ENCODE measurements around the gene SSH2.
"Not testable (repeated sequence)": the region's sequence is repeated elsewhere in the genome, so short reads cannot be mapped to it uniquely, and the experiment has no call there.

The SSH2 gene

DNA sequence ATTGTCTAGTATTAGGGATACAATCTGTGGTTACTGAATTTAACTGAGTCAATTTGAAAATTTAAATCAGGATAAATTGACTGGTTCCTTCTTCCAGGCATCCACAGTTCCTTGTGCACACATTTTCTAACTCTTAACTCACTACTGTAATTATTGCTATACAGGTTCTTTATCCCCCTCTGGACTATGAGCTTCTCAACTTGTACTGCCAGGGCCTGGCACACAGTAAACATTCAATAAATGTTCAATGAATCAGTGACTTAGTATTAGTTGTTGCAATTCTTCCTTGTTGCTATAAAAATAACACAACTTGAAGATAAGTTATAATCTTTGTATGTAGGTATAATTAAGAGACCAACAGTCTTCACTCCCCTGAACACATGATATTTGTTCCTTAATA, 67.9 kb downstream of the SSH2 start:
- H3K27ac ChIP-seq (ENCODE audit: low read depth, low read length), result no peak overlapping the region
- H3K4me3 ChIP-seq (ENCODE audit: low read depth in 1 of 5, low read length in 5 of 5), result no peak overlapping the region
- no peaks in the 10 kb centered on the region for H3K27me3 ChIP-seq (ENCODE audit: control insufficient read depth in 5 of 5, insufficient read depth in 4 of 5, low read length in 5 of 5)
- no peaks in the 10 kb centered on the region for H3K36me3 ChIP-seq (ENCODE audit: control insufficient read depth in 5 of 5, insufficient read depth in 5 of 5, low read length in 5 of 5)
- H3K9ac ChIP-seq (ENCODE audit: low read length in 5 of 5), result no peak overlapping the region
- no peaks in the 10 kb centered on the region for H3K9me3 ChIP-seq (ENCODE audit: control insufficient read depth in 5 of 5, low read length in 5 of 5)
- H3K4me1 ChIP-seq (ENCODE audit: control insufficient read depth in 5 of 5, insufficient read depth in 5 of 5, low read length in 5 of 5), result no peaks in the 10 kb centered on the region

DNA sequence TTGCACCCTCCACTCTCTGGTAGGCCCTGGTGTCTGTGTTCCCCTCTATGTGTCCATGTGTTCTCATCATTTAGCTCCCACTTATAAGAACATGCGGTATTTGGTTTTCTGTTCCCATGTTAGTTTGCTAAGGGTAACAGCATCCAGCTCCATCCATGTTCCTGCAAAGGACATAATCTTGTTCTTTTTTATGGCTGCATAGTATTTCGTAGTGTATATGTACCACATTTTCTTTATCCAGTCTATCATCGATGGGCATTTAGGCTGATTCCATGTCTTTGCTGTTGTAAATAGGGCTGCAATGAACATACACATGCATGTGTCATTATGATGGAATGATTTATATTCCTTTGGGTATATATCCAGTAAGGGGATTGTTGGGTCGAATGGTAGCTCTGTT, 70.6 kb downstream of the SSH2 start:
- not testable (repeated sequence) for H3K27ac ChIP-seq (ENCODE audit: low read depth, low read length); H3K4me3 ChIP-seq (ENCODE audit: low read depth in 1 of 5, low read length in 5 of 5); H3K9ac ChIP-seq (ENCODE audit: low read length in 5 of 5); H3K4me1 ChIP-seq (ENCODE audit: control insufficient read depth in 5 of 5, insufficient read depth in 5 of 5, low read length in 5 of 5); H3K27me3 ChIP-seq (ENCODE audit: control insufficient read depth in 5 of 5, insufficient read depth in 4 of 5, low read length in 5 of 5); H3K36me3 ChIP-seq (ENCODE audit: control insufficient read depth in 5 of 5, insufficient read depth in 5 of 5, low read length in 5 of 5); H3K9me3 ChIP-seq (ENCODE audit: control insufficient read depth in 5 of 5, low read length in 5 of 5)

DNA sequence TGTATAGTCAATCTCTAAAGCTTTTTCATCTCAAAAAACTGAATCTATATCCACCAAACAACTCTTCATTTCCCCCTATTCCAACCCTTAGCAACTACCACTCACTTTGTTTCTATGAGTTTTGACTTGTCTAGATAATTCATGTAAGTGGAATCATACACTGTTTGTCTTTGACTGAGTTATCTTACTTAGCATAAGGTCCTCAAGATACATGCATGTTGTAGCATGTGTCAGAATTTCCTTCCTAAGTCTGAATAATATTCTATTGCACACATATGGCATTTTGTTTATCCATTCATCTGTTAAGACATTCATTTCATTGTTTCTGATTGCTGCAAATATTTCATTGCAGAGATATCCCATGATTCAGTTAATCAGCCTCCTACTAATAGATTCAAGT, 72.2 kb downstream of the SSH2 start:
- Histone ChIP-seq H3K27me3 (ENCODE audit: control insufficient read depth in 5 of 5, insufficient read depth in 4 of 5, low read length in 5 of 5) (no peaks in the 10 kb centered on the region), H3K36me3 (ENCODE audit: control insufficient read depth in 5 of 5, insufficient read depth in 5 of 5, low read length in 5 of 5) (no peaks in the 10 kb centered on the region), H3K9ac (ENCODE audit: low read length in 5 of 5) (no peak overlapping the region), H3K27ac (ENCODE audit: low read depth, low read length) (no peak overlapping the region), H3K4me3 (ENCODE audit: low read depth in 1 of 5, low read length in 5 of 5) (no peak overlapping the region), H3K9me3 (ENCODE audit: control insufficient read depth in 5 of 5, low read length in 5 of 5) (no peaks in the 10 kb centered on the region), H3K4me1 (ENCODE audit: control insufficient read depth in 5 of 5, insufficient read depth in 5 of 5, low read length in 5 of 5) (peaks cover 0 to 2% (median 0%) of the 10 kb centered on the region in 5 donors)

DNA sequence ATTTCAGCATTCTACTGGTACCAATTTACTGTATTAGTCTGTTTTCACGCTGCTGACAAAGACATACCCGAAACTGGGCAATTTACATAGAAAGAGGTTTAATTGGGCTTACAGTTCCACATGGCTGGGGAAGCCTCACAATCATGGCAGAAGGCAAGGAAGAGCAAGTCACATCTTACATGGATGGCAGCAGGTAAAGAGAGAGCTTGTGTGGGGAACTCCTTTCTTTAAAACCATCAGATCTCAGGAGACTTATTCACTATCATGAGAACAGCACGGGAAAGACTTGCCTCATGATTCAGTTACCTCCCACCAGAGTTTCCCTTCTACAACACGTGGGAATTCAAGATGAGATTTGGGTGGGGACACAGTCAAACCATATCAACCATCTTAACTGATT, 72.9 kb downstream of the SSH2 start:
- H3K27me3 ChIP-seq (ENCODE audit: control insufficient read depth in 5 of 5, insufficient read depth in 4 of 5, low read length in 5 of 5); H3K4me3 ChIP-seq (ENCODE audit: low read depth in 1 of 5, low read length in 5 of 5); H3K36me3 ChIP-seq (ENCODE audit: control insufficient read depth in 5 of 5, insufficient read depth in 5 of 5, low read length in 5 of 5): not testable (repeated sequence)

GRCh38 chr17:29855686-29856085, 74.3 kb downstream of the SSH2 start:
- peaks cover 0 to 2% (median 0%) of the 10 kb centered on the region in 5 donors for H3K4me1 ChIP-seq (ENCODE audit: control insufficient read depth in 5 of 5, insufficient read depth in 5 of 5, low read length in 5 of 5)

More for the DNA sequence above, 72.9 kb downstream of the SSH2 start:
- H3K4me1 ChIP-seq (ENCODE audit: control insufficient read depth in 5 of 5, insufficient read depth in 5 of 5, low read length in 5 of 5); H3K9ac ChIP-seq (ENCODE audit: low read length in 5 of 5); H3K9me3 ChIP-seq (ENCODE audit: control insufficient read depth in 5 of 5, low read length in 5 of 5); H3K27ac ChIP-seq (ENCODE audit: low read depth, low read length): not testable (repeated sequence)

GRCh38 chr17:29848737-29849136, 81.3 kb downstream of the SSH2 start:
- H3K9me3 ChIP-seq (ENCODE audit: control insufficient read depth in 5 of 5, low read length in 5 of 5), result no peaks in the 10 kb centered on the region
- no peak overlapping the region for H3K27ac ChIP-seq (ENCODE audit: low read depth, low read length)
- H3K4me3 ChIP-seq (ENCODE audit: low read depth in 1 of 5, low read length in 5 of 5), result no peak overlapping the region
- no peaks in the 10 kb centered on the region for H3K27me3 ChIP-seq (ENCODE audit: control insufficient read depth in 5 of 5, insufficient read depth in 4 of 5, low read length in 5 of 5)
- H3K9ac ChIP-seq (ENCODE audit: low read length in 5 of 5), result no peak overlapping the region
- H3K4me1 ChIP-seq (ENCODE audit: control insufficient read depth in 5 of 5, insufficient read depth in 5 of 5, low read length in 5 of 5), result peaks cover 0 to 9% (median 4%) of the 10 kb centered on the region in 5 donors
- peaks cover 0 to 4% (median 0%) of the 10 kb centered on the region in 5 donors for H3K36me3 ChIP-seq (ENCODE audit: control insufficient read depth in 5 of 5, insufficient read depth in 5 of 5, low read length in 5 of 5)

More at GRCh38 chr17:29855686-29856085, 74.3 kb downstream of the SSH2 start:
- Histone ChIP-seq H3K27me3 (ENCODE audit: control insufficient read depth in 5 of 5, insufficient read depth in 4 of 5, low read length in 5 of 5) (no peaks in the 10 kb centered on the region), H3K36me3 (ENCODE audit: control insufficient read depth in 5 of 5, insufficient read depth in 5 of 5, low read length in 5 of 5) (no peaks in the 10 kb centered on the region), H3K9ac (ENCODE audit: low read length in 5 of 5) (no peak overlapping the region), H3K4me3 (ENCODE audit: low read depth in 1 of 5, low read length in 5 of 5) (no peak overlapping the region), H3K27ac (ENCODE audit: low read depth, low read length) (no peak overlapping the region), H3K9me3 (ENCODE audit: control insufficient read depth in 5 of 5, low read length in 5 of 5) (no peaks in the 10 kb centered on the region)

- Histone ChIP-seq H3K9ac (ENCODE audit: low read length in 5 of 5) (no peak overlapping the region), H3K4me3 (ENCODE audit: low read depth in 1 of 5, low read length in 5 of 5) (no peak overlapping the region), H3K36me3 (ENCODE audit: control insufficient read depth in 5 of 5, insufficient read depth in 5 of 5, low read length in 5 of 5) (peaks cover 0 to 4% (median 0%) of the 10 kb centered on the region in 5 donors), H3K27me3 (ENCODE audit: control insufficient read depth in 5 of 5, insufficient read depth in 4 of 5, low read length in 5 of 5) (no peaks in the 10 kb centered on the region), H3K4me1 (ENCODE audit: control insufficient read depth in 5 of 5, insufficient read depth in 5 of 5, low read length in 5 of 5) (peaks cover 0 to 9% (median 4%) of the 10 kb centered on the region in 5 donors), H3K9me3 (ENCODE audit: control insufficient read depth in 5 of 5, low read length in 5 of 5) (no peaks in the 10 kb centered on the region), H3K27ac (ENCODE audit: low read depth, low read length) (no peak overlapping the region)
Observed at GRCh38 chr17:29847527-29848400, 82.3 kb downstream of the SSH2 start.

DNA sequence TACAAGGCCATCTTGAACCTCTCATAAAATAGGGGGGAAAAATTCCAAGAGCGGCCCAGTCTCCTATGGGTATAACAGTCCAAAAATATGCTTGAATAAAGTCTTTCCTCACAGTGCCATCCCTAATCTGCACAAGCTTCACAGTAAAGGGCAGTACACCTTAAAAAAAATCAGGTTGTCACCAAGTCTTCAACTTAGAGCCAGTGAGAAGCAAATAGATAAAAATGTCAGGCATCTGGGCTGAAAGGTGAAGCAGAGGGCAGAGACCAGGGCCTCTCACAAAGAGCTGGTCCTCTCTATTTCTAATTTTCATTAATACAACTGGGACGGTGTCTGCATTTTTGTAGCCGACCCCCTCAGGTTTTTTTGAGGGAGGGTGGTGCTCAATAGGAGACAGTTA, 82.9 kb downstream of the SSH2 start:
- Histone ChIP-seq H3K9me3 (ENCODE audit: control insufficient read depth in 5 of 5, low read length in 5 of 5) (no peaks in the 10 kb centered on the region), H3K27me3 (ENCODE audit: control insufficient read depth in 5 of 5, insufficient read depth in 4 of 5, low read length in 5 of 5) (no peaks in the 10 kb centered on the region), H3K4me1 (ENCODE audit: control insufficient read depth in 5 of 5, insufficient read depth in 5 of 5, low read length in 5 of 5) (peaks cover 0 to 9% (median 4%) of the 10 kb centered on the region in 5 donors), H3K9ac (ENCODE audit: low read length in 5 of 5) (no peak overlapping the region), H3K36me3 (ENCODE audit: control insufficient read depth in 5 of 5, insufficient read depth in 5 of 5, low read length in 5 of 5) (peaks cover 0 to 4% (median 0%) of the 10 kb centered on the region in 5 donors), H3K4me3 (ENCODE audit: low read depth in 1 of 5, low read length in 5 of 5) (no peak overlapping the region), H3K27ac (ENCODE audit: low read depth, low read length) (no peak overlapping the region)

DNA sequence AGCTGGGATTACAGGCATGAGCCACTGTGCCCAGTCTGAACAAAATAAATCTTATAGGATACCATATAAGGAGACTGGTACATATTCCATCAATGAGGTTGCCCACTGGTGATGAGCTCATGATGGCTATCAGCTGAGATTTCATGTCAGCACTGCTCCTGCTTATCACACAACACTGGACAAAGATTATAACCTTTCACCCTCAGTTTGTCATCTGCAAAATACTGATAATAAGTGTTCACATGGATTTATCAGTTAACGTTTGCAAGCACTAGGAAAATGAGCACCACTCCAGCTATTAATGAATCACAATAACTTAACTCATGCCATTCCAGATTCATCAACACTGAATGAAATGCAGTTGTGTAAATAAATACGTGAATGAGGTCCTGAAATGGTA, 83.7 kb downstream of the SSH2 start:
- Histone ChIP-seq H3K9me3 (ENCODE audit: control insufficient read depth in 5 of 5, low read length in 5 of 5) (no peaks in the 10 kb centered on the region), H3K27me3 (ENCODE audit: control insufficient read depth in 5 of 5, insufficient read depth in 4 of 5, low read length in 5 of 5) (no peaks in the 10 kb centered on the region), H3K36me3 (ENCODE audit: control insufficient read depth in 5 of 5, insufficient read depth in 5 of 5, low read length in 5 of 5) (peaks cover 0 to 4% (median 0%) of the 10 kb centered on the region in 5 donors), H3K27ac (ENCODE audit: low read depth, low read length) (no peak overlapping the region), H3K9ac (ENCODE audit: low read length in 5 of 5) (no peak overlapping the region), H3K4me3 (ENCODE audit: low read depth in 1 of 5, low read length in 5 of 5) (no peak overlapping the region), H3K4me1 (ENCODE audit: control insufficient read depth in 5 of 5, insufficient read depth in 5 of 5, low read length in 5 of 5) (peaks cover 0 to 9% (median 4%) of the 10 kb centered on the region in 5 donors)

GRCh38 chr17:29844339-29845048, 85.5 kb downstream of the SSH2 start:
- peaks cover 0 to 4% (median 0%) of the 10 kb centered on the region in 5 donors for H3K36me3 ChIP-seq (ENCODE audit: control insufficient read depth in 5 of 5, insufficient read depth in 5 of 5, low read length in 5 of 5)
- H3K9me3 ChIP-seq (ENCODE audit: control insufficient read depth in 5 of 5, low read length in 5 of 5), result no peaks in the 10 kb centered on the region
- no peak overlapping the region for H3K27ac ChIP-seq (ENCODE audit: low read depth, low read length)
- peaks cover 0 to 9% (median 4%) of the 10 kb centered on the region in 5 donors for H3K4me1 ChIP-seq (ENCODE audit: control insufficient read depth in 5 of 5, insufficient read depth in 5 of 5, low read length in 5 of 5)
- H3K4me3 ChIP-seq (ENCODE audit: low read depth in 1 of 5, low read length in 5 of 5), result no peak overlapping the region
- H3K27me3 ChIP-seq (ENCODE audit: control insufficient read depth in 5 of 5, insufficient read depth in 4 of 5, low read length in 5 of 5), result no peaks in the 10 kb centered on the region
- H3K9ac ChIP-seq (ENCODE audit: low read length in 5 of 5), result no peak overlapping the region
